ENCODE data around the gene FCGR3A.
"Not testable (repeated sequence)": the region's sequence is repeated elsewhere in the genome, so short reads cannot be mapped to it uniquely, and the experiment has no call there.

Gene FCGR3A

DNA sequence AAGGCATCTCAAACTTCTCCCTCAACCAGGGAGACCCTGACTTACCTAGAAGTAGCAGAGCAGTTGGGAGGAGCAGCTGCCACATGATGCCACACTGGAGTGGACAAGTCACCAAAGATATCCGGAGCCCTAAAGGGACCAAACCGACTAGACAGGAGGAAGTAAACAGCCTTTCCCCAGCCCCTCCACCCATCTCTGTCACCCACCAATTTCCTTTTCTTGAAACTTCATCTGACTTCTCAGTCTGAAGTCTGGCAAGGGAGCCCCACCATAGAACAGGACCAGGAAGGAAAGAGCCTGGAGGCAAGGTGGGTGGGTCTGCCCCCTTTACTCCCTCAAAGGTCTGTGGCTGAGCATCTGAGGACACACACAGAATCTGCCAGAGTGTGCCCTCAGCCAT lies at the start of gene FCGR3A:
FCGR3A (minus strand) TSS at position 167 of the 400 bp plus-strand sequence; CDS start at position 85, 82 bp downstream.
- DNase-seq = no peak

DNA sequence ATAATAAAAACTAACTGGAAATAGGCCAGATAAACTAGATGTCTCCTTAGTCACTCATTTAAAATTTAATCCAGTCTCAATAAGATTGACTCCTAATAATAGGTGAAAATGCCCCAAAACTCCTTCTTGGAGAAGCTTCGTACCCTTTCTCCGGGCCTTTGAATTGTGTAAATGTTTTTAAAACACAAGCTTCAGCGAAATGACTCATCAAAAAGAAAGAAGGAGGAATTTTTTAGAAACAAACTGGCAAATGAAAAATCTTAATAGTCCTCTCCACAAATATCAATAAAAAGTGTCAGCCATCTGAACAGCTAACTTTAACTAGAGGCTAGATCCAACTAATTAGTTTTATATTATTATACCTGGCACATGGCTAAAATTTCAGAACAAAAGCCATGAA lies 47.5 kb upstream of the FCGR3A start:
- not testable (repeated sequence) for DNase-seq

DNA sequence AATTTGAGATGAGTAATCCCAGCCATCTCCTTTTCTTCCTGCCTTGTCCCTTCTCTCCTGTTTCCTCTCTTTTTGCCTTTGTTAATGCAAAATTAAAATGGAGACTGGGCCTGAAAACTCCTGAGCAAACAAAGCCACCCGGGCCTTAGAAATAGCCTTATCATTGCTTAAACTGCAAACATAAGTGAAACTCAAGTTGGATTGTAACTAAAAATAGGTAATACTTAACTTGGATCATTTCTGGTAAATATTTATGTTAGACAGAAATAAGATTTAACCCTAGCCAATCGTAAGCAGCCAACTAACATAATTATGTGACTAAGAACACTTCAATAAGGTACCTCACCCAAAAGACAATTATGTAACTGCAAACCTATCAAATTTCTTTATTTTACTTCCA lies 46.0 kb upstream of the FCGR3A start:
- DNase-seq = not testable (repeated sequence)

DNA sequence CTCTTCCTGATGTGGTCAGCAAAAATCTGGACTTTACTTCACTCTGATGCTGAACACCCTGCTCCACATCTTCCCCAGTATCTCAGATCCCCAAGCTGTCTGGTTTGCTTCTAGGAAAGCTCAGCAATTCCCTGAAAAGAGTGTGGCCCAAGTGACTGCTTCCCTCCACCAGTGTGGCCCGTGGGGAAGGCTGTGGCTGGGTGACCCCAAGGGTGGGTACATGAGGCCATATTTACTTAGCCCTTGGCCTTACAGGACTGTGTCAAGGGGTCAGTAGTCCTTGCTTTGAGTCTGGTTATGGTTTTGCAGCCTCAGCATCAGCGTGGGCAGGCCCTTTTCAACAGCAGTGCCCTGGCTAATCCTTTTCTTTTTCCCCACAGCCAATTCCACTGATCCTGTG lies 45.6 kb upstream of the FCGR3A start:
- DNase-seq = not testable (repeated sequence)

DNA sequence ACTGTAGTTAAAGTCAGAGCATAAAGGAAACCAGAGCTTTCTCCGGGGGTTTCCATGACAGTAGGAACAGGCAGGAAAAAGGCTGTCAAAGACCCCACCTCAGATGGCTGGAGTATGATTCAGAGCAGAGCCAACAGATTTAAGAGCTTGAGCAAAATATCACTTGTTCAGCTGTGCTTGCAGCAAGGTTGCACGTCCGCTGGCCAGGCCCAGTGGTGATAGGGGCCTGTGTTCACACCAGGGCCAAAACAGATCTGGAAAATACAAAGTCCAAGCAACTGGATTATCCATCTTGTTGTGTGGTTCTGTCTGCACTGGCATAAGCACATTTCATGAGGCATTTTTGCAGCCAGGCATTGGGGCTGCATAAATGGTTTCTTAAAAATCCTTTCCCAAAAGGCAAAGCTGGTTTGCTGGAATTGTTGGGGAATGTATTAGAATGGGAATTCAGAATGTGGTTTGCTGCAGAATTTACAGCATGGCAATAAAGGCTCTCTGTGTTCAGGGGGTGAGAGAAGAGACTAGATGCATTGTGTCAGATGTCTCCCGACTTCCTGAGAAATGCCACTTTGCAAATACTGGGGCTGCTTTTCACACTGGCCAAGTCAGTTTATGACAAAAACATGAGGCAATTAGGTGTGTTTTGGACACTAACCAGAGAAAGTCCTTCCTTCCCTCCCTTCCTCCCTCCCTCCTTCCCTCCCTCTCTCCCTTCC lies 44.8 kb upstream of the FCGR3A start:
- DNase-seq = not testable (repeated sequence)

DNA sequence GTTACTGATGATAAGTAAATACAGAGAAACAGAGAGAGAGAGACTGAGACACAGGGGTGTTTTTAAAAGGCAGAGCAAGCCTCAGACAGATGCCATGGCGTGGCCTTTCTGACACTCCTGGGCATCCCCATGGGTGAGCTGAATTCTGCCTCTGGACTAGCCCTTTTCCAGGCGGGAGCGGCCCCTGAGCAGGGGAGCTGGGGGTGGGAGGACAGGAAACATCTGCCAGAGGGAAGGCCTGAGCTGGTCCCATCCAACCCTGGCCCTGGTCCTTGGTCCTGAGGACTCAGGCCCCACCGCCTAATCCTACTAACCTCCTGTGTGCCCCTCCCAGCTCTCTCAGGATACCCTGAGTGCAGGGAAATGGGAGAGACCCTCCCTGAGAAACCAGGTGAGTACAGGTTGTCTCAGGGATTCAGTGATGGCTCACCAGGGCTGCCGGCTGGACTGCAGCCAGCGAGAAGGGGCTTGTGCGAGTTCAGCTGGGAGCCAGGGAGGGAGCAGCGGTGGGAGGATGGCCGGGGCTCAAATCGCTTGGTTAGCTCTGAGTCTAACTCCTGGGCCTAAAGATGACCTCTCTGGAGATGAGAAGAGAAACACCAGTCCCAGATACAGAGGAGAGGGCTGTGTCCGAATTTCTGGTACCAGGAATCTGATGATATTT lies 43.6 kb upstream of the FCGR3A start:
- not testable (repeated sequence) for DNase-seq

DNA sequence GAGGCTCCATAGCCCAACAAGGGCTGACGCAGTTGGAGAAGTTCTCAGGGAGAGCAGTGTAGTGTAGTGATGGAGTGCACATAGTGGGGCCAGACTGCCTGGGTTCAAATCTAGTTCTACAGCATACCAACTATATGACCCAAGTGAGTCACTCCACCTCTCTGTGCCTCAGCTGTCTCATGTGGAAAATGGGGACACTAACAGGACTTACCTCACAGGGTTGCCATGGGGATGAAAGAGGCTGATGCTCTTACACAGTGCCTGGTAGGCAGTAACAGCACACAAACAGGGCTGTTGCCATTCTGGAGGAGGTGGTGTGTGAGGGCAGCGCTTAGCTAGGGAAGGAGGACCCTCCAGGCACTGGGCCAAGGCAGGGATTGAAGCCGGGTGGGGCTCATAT lies 43.0 kb upstream of the FCGR3A start:
- DNase-seq = not testable (repeated sequence)

DNA sequence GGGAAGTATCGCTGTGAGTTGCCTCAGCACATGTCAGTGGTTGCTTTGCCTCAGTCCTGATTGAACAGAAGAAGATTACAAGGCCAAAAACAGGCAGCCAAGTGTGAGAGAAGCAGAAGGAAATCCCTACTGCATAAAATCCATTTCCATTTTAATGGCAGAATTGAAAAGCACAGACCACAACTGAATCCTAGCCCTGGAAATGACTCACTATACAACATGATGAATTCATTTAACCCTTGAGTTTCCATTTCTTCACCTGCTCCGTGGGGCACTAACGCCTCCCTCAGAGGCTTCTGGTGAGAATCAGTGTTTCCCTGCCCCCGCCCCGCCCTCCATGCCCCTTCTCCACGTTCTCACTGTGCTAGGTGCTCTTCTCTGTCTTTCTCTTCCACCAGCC lies 40.3 kb upstream of the FCGR3A start:
- not testable (repeated sequence) for DNase-seq

DNA sequence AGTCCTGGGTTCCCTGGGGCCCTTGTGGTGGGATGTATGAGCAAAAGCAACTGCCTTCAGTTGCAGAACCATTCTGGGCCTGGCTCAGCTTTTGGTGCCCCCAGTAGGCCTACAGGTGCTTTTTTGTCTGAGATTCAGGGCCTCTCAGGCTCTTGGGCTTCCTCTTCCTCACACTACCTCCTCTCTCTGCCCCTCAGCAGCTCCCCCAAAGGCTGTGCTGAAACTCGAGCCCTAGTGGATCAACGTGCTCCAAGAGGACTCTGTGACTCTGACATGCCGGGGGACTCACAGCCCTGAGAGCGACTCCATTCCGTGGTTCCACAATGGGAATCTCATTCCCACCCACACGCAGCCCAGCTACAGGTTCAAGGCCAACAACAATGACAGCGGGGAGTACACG lies 39.7 kb upstream of the FCGR3A start:
- DNase-seq = not testable (repeated sequence)

DNA sequence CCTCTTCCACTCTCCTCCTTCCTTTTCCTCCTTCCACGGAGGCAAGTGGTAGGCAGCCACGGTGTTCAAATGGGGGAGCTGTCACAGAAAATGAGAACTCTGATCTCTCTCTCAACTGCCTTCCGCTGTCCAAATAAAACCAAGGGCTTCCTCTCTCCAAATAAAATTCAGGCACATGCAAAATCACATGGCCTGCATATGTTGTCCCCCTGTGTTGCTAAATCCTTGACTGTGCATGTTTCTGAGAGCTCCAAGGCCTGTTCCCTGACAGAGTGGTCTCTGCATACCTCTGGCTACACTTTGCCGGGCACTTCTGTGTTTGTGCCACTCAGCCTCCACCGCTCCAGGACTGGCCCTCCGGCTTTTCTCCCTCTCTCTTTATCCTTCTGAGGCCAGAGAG lies 39.0 kb upstream of the FCGR3A start:
- DNase-seq = not testable (repeated sequence)

DNA sequence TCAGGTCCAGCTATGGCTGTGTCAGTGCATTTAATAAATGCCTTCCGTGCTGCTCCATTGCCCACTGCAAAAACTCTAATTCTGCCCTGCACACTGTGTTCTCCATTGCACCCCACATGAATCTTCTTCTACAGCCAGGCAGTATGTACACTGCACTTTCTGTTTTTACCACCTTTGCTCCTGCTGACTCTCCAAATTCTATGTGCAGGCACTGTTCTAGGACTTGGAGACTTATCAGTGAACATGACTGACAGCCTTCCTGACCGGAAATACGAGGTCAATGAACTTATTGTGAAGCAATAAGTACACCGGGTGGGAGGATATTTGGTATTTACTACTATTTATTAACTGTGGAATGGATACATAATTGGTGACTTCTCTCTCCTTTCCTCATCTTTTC lies 33.3 kb upstream of the FCGR3A start:
- not testable (repeated sequence) for DNase-seq

DNA sequence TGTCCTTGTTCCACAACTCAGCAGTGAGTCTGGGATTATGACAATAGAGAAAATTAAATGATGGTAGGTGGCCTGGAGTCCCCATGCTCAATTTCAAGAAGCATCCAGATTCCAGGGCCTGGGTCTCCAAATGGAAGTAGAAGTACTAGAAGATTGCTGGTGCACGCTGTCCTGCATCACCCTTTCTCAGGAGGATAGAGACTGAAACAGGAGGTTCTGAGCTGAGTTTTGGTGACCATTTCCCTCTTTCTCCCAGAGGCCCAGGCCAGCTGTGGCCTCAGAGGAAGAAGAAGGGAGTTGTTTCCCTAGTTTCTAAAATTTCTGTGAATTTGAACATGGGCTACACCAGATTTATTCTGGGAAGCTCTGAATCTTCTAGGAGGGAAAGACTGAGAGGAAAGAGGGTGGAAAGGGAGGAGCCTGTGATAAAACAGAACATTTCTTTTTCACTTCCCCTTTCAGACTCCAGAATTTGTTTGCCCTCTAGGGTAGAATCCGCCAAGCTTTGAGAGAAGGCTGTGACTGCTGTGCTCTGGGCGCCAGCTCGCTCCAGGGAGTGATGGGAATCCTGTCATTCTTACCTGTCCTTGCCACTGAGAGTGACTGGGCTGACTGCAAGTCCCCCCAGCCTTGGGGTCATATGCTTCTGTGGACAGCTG lies 31.4 kb upstream of the FCGR3A start:
- not testable (repeated sequence) for DNase-seq

DNA sequence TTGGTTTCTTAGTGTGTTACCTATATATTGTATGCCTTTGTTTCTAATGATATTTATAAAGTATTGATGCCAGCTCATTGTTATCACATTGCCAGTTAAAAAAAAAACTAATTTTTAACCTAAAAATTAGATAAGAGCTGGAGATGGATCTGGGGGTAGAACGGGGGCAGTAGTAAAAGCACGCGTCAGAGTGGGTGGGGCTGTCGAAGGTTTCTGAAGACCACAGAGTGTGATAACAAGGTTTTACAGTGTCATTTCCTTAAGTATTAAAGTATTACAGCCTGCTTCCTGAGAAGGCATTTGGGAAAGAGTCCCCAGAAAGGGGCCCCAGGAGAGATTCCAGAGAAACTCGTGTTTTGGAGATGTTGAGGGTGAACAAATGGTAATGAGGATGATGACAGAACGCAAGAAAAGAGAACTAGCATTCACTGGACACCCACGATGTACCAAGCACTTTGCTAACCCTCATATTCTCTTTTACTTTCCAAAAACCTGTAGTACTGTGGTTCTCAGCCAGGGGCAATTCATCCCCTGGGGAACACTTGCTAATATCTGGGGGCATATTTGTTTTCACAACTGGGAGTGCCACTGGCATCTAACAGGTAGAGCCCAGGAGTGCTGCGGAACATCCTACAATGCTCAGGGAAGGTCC lies 30.4 kb upstream of the FCGR3A start:
- DNase-seq = not testable (repeated sequence)

DNA sequence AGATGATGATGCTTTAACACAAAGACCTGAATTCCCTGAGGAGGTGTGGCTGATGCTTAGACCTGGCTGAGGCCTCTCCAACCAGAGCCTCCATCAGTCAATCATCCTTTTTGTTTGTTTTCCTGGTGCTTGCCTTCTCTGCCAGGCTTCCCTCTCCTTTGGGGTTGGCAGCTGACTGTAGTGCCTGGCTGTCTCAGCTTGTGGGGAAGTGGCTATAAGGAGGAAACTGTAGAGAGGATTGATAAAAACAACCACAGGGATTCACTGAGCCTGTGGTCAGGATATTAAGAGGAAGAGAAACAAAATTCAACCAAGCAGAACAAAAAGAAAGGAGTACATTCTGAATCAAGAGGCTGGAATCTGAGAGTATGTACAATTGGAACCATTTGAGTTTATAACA lies 27.1 kb upstream of the FCGR3A start:
- DNase-seq = not testable (repeated sequence)

DNA sequence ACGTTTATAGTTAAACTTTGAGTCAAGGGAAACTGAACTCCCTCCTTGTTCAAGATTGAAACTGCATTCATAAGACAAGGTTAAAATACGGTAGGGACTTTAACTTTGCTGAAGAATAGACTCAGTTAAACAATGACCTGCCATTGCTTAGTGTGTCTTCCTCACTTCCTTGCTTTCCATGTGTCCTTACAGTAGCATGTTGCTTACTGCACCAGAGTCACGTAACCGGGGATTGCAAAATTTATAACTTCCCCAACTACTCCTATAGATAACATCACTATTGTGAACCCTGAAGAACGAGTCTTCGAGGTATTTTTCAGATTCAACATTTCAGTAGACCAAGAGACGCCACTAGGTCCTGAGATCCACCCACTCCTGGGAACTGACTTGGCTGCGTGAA lies 22.1 kb upstream of the FCGR3A start:
- not testable (repeated sequence) for DNase-seq

DNA sequence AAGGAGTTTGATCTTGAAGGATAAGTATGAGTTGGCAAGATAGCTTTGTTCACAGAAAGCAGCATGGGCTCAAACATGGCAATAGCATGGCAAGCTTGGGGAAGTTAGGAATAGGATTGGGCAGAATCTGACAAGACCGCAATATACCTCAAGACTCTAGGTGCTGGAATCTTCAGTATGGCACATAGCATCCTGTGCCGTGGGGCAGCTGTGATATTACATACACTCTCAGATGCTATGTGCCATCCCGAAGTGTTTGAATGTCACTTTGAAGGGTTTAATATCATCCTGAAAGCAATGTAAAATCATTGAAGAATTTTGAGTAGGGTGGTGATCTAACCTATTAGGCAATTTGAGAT lies 17.0 kb upstream of the FCGR3A start:
- not testable (repeated sequence) for DNase-seq

DNA sequence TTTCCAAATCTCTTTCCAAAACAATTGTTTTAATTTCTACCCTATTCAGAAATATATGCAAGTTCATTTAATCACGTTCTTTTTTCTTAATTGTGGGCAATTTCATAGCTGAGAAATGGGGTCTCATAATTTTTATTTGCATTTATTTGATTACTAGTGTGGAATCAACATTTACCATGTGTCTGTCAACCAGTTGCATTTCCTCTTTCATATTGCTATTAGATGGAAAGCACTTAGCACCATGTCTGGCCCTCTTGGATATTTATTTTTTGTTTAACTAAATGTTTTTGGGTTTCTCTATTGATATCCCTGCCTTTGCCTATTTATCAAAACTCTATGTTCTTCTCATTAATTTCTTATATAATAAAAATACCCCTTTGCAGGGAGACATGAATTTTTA lies 13.9 kb upstream of the FCGR3A start:
- not testable (repeated sequence) for DNase-seq

DNA sequence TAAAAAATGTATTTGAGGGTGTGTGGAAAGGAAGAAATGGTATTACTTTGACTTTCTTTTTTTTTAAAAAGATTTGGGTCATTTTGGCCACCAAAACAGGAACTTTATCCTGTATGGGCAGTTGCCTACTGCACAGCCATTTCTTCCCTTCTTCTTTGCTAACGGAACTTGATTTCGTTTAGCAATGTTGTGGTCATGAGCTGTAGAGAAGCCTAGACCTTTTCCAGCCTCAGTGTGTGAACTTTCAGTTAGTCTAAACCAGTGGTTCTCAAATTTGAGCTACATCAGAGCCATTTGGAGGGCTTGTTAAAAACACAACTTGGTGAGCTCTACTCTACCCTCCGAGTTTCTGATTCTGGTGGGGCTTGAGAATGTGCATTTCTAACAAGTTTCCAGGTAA lies 12.8 kb upstream of the FCGR3A start:
- not testable (repeated sequence) for DNase-seq

DNA sequence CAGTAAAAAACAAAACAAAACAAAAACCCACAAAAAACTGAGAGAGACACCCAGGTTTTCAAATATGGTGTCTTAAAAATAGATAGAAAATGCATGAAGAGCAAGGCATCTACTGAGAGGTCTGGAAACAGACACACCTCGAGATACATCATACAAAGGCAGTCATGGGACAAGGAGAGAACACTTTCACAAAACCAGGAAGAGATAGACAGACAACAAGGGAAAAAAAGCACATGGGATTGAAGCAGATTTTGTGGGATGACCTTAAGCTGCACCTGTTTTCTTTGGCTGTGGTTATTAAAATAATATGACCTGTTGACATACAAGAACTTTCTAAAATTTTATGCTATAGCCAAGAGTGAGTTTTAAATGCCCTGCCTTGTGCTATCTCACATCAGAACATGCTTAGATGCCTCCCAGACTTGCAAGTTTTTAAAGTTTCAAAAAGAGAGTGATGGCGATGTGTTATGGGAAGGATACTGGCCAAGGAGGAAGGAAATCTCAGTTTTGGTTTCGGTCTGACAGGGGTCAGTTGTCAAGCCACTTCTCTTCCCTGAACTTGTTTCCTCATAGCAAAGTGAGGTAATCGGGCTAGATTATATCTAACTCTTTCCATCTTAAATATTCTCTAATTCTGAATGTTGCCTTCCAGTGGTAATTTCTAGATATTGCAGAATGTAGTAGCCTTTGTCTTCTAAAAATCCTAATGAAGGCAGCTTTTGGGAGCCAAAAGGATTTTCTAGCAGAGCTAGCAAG lies 11.5 kb upstream of the FCGR3A start:
- not testable (repeated sequence) for DNase-seq

DNA sequence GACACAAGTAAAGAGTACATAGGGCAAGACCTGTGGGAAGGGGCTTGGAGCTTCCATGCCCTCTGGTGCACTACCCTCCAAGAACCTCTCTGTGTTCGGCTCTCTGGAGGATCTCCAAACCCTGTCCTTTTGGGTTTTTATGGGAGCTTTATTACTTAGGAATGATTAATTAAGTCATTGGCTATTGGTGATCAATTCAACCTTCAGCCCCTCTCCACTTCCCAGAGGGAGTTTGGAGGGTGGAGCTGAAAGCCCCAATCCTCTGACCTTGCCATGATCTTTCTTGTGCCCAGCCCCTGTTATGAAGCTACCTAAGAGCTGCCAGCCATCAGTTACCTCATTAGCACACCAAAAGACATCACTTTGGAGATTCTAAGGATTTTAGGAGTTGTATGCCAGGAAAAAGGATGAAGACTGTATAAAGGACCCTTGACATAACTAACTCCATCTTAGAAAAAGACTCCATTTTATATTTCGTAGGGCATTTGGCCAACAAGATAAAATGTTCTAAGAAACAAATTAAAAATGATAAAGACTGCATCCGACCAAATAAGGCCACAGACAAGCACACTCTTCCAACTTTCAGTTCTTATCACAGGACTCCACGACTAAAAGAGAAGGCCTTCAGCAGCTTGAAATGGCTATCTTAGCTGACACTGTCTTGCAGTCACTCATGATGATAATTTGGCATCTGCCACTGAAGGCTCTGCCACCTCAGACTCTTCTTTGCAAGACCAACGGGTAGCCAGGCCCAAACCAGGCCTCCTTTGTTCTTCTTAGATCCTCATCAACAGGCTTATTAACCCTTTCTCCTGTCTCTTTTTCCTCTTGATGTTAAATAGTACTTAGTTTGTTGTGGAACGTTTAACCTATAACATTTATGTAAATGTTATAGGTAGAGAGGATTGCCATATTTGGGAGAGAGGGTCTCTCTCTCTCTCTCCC lies 8.2 kb upstream of the FCGR3A start:
- DNase-seq = not testable (repeated sequence)

DNA sequence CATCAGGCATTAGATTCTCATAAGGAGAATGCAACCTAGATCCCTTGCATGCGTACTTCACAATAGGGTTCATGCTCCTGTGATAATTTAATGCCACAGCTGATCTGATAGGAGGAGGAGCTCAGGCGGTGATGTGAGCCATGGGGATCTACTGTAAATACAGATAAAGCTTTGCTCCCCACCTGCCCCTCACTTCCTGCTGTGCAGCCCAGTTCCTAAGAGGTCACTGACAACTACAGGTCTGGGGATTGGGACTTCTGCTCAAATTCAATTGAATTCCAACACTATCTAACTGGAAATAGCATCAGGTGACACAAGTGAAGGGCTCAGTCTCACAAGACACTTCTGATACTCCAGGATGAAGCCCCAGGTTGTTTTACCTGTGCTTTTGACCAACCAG lies 7.4 kb upstream of the FCGR3A start:
- not testable (repeated sequence) for DNase-seq

Measured in COR-L47 (cell line).